ENCODE measurements around the gene TSHB. TPM values are rescaled to one million over a fixed set of nuclear protein-coding genes. Genes with fewer than 3 reads are reported as not detected.

The TSHB gene
- polyA plus RNA-seq, 3 donors: not detected

DNA sequence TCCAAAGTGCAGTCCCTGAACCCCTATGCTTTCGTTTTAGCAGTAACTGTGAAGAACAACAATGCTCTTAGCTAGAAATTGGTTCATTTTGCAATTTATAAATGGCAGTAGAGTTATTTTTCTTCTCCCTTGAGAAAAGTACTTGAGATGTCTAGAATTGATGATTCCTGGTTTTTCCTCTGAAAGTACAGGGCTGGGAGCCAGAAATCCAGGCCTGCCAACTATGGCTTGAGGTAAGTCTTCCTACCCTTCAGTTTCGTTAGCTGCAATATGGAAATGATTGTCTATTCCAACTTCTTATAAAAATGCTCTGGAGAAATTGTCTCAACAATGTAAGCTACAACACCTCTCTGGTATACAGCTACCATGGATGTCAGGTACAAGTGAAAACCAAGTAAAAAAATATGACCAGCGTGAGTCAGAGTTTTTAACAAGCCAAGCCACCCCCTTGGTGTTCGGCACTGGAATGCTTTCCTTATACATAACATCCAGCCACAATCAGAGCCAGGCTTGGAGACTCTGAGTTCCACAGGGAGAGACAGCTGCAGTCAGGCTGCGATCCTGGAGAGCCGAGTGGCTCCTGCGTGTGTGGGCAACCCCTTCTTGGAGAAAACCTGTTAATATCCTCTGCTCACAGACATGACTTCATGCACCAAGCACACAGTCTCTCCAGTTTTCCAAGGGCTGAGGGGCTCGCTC is 37.7 kb downstream of the TSHB start:
- no peak overlapping the region for H3K27ac Mint-ChIP-seq
- H3K4me1 Mint-ChIP-seq: peaks cover 18% of the 10 kb centered on the region
- no peak for DNase-seq
- Histone ChIP-seq H3K79me2 (ENCODE audit: insufficient read depth, low read length) (no peaks in the 10 kb centered on the region), H3K4me1 (ENCODE audit: control insufficient read depth in 1 of 2, insufficient read depth in 2 of 2, low read length in 2 of 2) (peaks cover 10% of the 10 kb centered on the region in 2 donors), H3K4me3 (replicated peaks in 1 of 3; ENCODE audit: low read depth in 2 of 3, low read length in 3 of 3) (no peak overlapping the region), H3K36me3 (replicated peaks in 1 of 2; ENCODE audit: control insufficient read depth in 1 of 2, insufficient read depth in 2 of 2, low read length in 2 of 2) (peaks cover 2 to 58% of the 10 kb centered on the region in 2 donors), H2AFZ (ENCODE audit: insufficient read depth, low read depth, low read length, poor library complexity, severe bottlenecking) (no peak overlapping the region), H3K27me3 (ENCODE audit: control insufficient read depth in 2 of 2, insufficient read depth in 2 of 2, low read length in 2 of 2) (no peaks in the 10 kb centered on the region), H3K9me3 (replicated peaks in 1 of 2; ENCODE audit: control insufficient read depth in 1 of 2, insufficient read depth in 1 of 2, low read length in 2 of 2) (no peaks in the 10 kb centered on the region), H4K20me1 (ENCODE audit: insufficient read depth, low read length) (no peaks in the 10 kb centered on the region), H3K9ac (ENCODE audit: insufficient read depth, low read length, poor library complexity, severe bottlenecking) (no peak overlapping the region), H3K27ac (ENCODE audit: low read depth in 1 of 2, low read length in 2 of 2) (no peak overlapping the region), H3K4me2 (replicated peaks; ENCODE audit: extremely low read depth, low read length, poor library complexity, severe bottlenecking) (no peak overlapping the region)
- H3K36me3 Mint-ChIP-seq: peaks cover 38 to 41% of the 10 kb centered on the region in 2 donors
- H3K27me3 Mint-ChIP-seq (ENCODE audit: low read depth in 3 of 3): peaks cover 0 to 1% (median 0%) of the 10 kb centered on the region in 3 donors
- H3K9me3 Mint-ChIP-seq: peaks cover 0 to 2% (median 0%) of the 10 kb centered on the region in 7 donors
- intact Hi-C loops (cut with micrococcal nuclease): no loop called here
- TF ChIP-seq, protein P1, sequence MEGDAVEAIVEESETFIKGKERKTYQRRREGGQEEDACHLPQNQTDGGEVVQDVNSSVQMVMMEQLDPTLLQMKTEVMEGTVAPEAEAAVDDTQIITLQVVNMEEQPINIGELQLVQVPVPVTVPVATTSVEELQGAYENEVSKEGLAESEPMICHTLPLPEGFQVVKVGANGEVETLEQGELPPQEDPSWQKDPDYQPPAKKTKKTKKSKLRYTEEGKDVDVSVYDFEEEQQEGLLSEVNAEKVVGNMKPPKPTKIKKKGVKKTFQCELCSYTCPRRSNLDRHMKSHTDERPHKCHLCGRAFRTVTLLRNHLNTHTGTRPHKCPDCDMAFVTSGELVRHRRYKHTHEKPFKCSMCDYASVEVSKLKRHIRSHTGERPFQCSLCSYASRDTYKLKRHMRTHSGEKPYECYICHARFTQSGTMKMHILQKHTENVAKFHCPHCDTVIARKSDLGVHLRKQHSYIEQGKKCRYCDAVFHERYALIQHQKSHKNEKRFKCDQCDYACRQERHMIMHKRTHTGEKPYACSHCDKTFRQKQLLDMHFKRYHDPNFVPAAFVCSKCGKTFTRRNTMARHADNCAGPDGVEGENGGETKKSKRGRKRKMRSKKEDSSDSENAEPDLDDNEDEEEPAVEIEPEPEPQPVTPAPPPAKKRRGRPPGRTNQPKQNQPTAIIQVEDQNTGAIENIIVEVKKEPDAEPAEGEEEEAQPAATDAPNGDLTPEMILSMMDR (IDR thresholded peaks at IDR 0.05): no peak
- 100% methylated on average over 6 of the region's 8 CpGs for WGBS (ENCODE audit: insufficient coverage)
- no peak overlapping the region for H3K4me3 Mint-ChIP-seq

GRCh38 chr1:115068826-115069585 is 39.4 kb downstream of the TSHB start:
- Histone ChIP-seq H3K4me1 (ENCODE audit: control insufficient read depth in 1 of 2, insufficient read depth in 2 of 2, low read length in 2 of 2) (no peaks in the 10 kb centered on the region), H3K4me3 (replicated peaks in 1 of 3; ENCODE audit: low read depth in 2 of 3, low read length in 3 of 3) (no peak overlapping the region), H3K27me3 (ENCODE audit: control insufficient read depth in 2 of 2, insufficient read depth in 2 of 2, low read length in 2 of 2) (no peaks in the 10 kb centered on the region), H2AFZ (ENCODE audit: insufficient read depth, low read depth, low read length, poor library complexity, severe bottlenecking) (no peak overlapping the region), H3K4me2 (replicated peaks; ENCODE audit: extremely low read depth, low read length, poor library complexity, severe bottlenecking) (no peak overlapping the region), H3K79me2 (ENCODE audit: insufficient read depth, low read length) (no peaks in the 10 kb centered on the region), H3K27ac (ENCODE audit: low read depth in 1 of 2, low read length in 2 of 2) (no peak overlapping the region), H3K9me3 (replicated peaks in 1 of 2; ENCODE audit: control insufficient read depth in 1 of 2, insufficient read depth in 1 of 2, low read length in 2 of 2) (no peaks in the 10 kb centered on the region), H3K9ac (ENCODE audit: insufficient read depth, low read length, poor library complexity, severe bottlenecking) (no peak overlapping the region), H4K20me1 (ENCODE audit: insufficient read depth, low read length) (no peaks in the 10 kb centered on the region), H3K36me3 (replicated peaks in 1 of 2; ENCODE audit: control insufficient read depth in 1 of 2, insufficient read depth in 2 of 2, low read length in 2 of 2) (peaks cover 2 to 58% of the 10 kb centered on the region in 2 donors)
- H3K27me3 Mint-ChIP-seq (ENCODE audit: low read depth in 3 of 3): peaks cover 1 to 4% (median 1%) of the 10 kb centered on the region in 3 donors
- no peak for DNase-seq
- no peak overlapping the region for H3K4me3 Mint-ChIP-seq
- 56% methylated on average over 8 of the region's 12 CpGs for WGBS (ENCODE audit: insufficient coverage)
- H3K4me1 Mint-ChIP-seq: peaks cover 2% of the 10 kb centered on the region
- H3K36me3 Mint-ChIP-seq: peaks cover 37 to 45% of the 10 kb centered on the region in 2 donors
- intact Hi-C loops (cut with micrococcal nuclease): no loop called here
- H3K27ac Mint-ChIP-seq: peak overlapping the region in 1 of 7 donors; percentile 5
- TF ChIP-seq, protein P1 (IDR thresholded peaks at IDR 0.05): no peak
- H3K9me3 Mint-ChIP-seq: peaks cover 0 to 2% (median 0%) of the 10 kb centered on the region in 7 donors
